Measurements from ENCODE around the gene WDR49.

WDR49 gene

DNA sequence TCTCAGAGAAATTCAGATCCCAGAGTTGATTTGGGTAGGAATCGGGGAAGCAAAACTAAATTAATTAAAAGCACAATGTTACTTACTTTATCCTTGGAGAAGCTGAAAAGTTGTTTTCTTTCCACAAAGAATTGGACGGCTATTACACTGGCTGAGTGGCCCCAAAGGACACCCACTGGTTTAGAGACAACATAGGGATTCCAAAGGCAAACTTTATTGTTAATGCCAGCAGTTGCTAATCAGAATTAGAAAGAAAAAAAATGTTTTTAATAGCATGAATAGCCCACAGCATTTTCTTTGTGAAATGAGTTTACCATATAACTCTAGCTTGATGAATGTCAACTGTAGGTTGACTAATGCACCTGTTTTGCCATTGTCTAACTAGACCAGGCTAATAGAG lies 51.7 kb downstream of the WDR49 start:
- TF ChIP-seq TAF1 (IDR thresholded peaks at IDR 0.05; ENCODE audit: low read depth): no peak
- TF ChIP-seq YY1 (IDR thresholded peaks at IDR 0.05; ENCODE audit: low read depth): no peak
- TF ChIP-seq, protein P1, sequence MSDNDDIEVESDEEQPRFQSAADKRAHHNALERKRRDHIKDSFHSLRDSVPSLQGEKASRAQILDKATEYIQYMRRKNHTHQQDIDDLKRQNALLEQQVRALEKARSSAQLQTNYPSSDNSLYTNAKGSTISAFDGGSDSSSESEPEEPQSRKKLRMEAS (IDR thresholded peaks at IDR 0.05): no peak
- no peak for TF ChIP-seq USF1 (IDR thresholded peaks at IDR 0.05)
- TF ChIP-seq REST (IDR thresholded peaks at IDR 0.05; ENCODE audit: low read depth): no peak
- no peak for TF ChIP-seq RAD21 (IDR thresholded peaks at IDR 0.05; ENCODE audit: low read depth)
- TF ChIP-seq CREB1 (IDR thresholded peaks at IDR 0.05; ENCODE audit: low read depth): no peak
- TF ChIP-seq TEAD4 (IDR thresholded peaks at IDR 0.05): no peak
- TF ChIP-seq EGR1 (IDR thresholded peaks at IDR 0.05): no peak
- no peak for TF ChIP-seq CEBPB (IDR thresholded peaks at IDR 0.05)
- TF ChIP-seq TCF12 (IDR thresholded peaks at IDR 0.05; ENCODE audit: low read depth): no peak
- no peak for TF ChIP-seq NFIC (IDR thresholded peaks at IDR 0.05)
- TF ChIP-seq FOXM1 (IDR thresholded peaks at IDR 0.05; ENCODE audit: borderline replicate concordance, low read depth): no peak
- no peak for TF ChIP-seq ZBTB7A (IDR thresholded peaks at IDR 0.05; ENCODE audit: low read depth)
- no peak for TF ChIP-seq EP300 (IDR thresholded peaks at IDR 0.05; ENCODE audit: borderline replicate concordance)

DNA sequence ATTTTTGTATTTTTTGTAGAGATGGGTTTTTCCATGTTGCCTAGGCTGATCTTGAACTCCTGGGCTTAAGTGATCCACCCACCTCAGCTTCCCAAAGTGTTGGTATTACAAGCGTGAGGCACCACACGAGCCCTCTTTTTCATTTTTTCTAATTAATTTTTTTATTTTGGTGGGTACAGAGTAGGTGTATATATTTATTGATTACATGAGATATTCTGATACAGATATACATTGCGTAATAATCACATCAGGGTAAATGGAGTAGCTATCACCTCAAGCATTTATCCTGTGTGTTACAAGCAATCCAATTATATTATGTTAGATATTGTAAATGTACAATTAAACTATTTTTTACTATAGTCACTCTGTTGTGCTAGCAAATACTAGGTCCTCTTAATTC lies 66.1 kb downstream of the WDR49 start:
- TF ChIP-seq EGR1 (IDR thresholded peaks at IDR 0.05): no peak
- no peak for TF ChIP-seq FOXM1 (IDR thresholded peaks at IDR 0.05; ENCODE audit: borderline replicate concordance, low read depth)
- TF ChIP-seq TCF12 (IDR thresholded peaks at IDR 0.05; ENCODE audit: low read depth): no peak
- no peak for TF ChIP-seq NFIC (IDR thresholded peaks at IDR 0.05)

GRCh38 chr3:167575000-167575600 lies 78.6 kb downstream of the WDR49 start:
- no peak for TF ChIP-seq YY1 (IDR thresholded peaks at IDR 0.05; ENCODE audit: low read depth)
- no peak for TF ChIP-seq EGR1 (IDR thresholded peaks at IDR 0.05)
- TF ChIP-seq CREB1 (IDR thresholded peaks at IDR 0.05; ENCODE audit: low read depth): no peak
- no peak for TF ChIP-seq RAD21 (IDR thresholded peaks at IDR 0.05; ENCODE audit: low read depth)
- TF ChIP-seq REST (IDR thresholded peaks at IDR 0.05; ENCODE audit: low read depth): no peak
- TF ChIP-seq NFIC (IDR thresholded peaks at IDR 0.05): no peak
- TF ChIP-seq EP300 (IDR thresholded peaks at IDR 0.05; ENCODE audit: borderline replicate concordance): no peak
- no peak for TF ChIP-seq TCF12 (IDR thresholded peaks at IDR 0.05; ENCODE audit: low read depth)
- TF ChIP-seq FOXM1 (IDR thresholded peaks at IDR 0.05; ENCODE audit: borderline replicate concordance, low read depth): no peak
- no peak for TF ChIP-seq TEAD4 (IDR thresholded peaks at IDR 0.05)
- TF ChIP-seq ZBTB7A (IDR thresholded peaks at IDR 0.05; ENCODE audit: low read depth): no peak
- no peak for TF ChIP-seq USF1 (IDR thresholded peaks at IDR 0.05)
- TF ChIP-seq, protein P1 (IDR thresholded peaks at IDR 0.05): no peak
- no peak for TF ChIP-seq CEBPB (IDR thresholded peaks at IDR 0.05)
- TF ChIP-seq TAF1 (IDR thresholded peaks at IDR 0.05; ENCODE audit: low read depth): no peak

- TF ChIP-seq, protein P1 (IDR thresholded peaks at IDR 0.05): no peak
- TF ChIP-seq TEAD4 (IDR thresholded peaks at IDR 0.05) (no peak), TCF12 (IDR thresholded peaks at IDR 0.05; ENCODE audit: low read depth) (no peak), CREB1 (IDR thresholded peaks at IDR 0.05; ENCODE audit: low read depth) (no peak), TAF1 (IDR thresholded peaks at IDR 0.05; ENCODE audit: low read depth) (no peak), EGR1 (IDR thresholded peaks at IDR 0.05) (no peak), CEBPB (IDR thresholded peaks at IDR 0.05) (no peak), USF1 (IDR thresholded peaks at IDR 0.05) (no peak), FOXM1 (IDR thresholded peaks at IDR 0.05; ENCODE audit: borderline replicate concordance, low read depth) (no peak), YY1 (IDR thresholded peaks at IDR 0.05; ENCODE audit: low read depth) (no peak), REST (IDR thresholded peaks at IDR 0.05; ENCODE audit: low read depth) (no peak), EP300 (IDR thresholded peaks at IDR 0.05; ENCODE audit: borderline replicate concordance) (no peak)
These were observed 80.8 kb downstream of the WDR49 start for GRCh38 chr3:167572991-167573390.

Measured in Ishikawa (cell line).